Uterus (tissue), 4 donors: ENCODE measurements around the gene SIVA1. TPM values are rescaled to one million over a fixed set of nuclear protein-coding genes. Genes with fewer than 3 reads are reported as not detected.

Experiments used
- DNase-seq, 2 donors: peaks; one replicate each; pipeline ENCODE4 v3.0.0-alpha.2; 2019 to 2020
- H3K27ac ChIP-seq, 2 donors: fragments of 200-600 bp; sonication (generic); 1 replicate in 1 of 2; 2 replicates in 1 of 2; pipeline ENCODE4 v1.5.1; 2016 to 2018
- H3K27me3 ChIP-seq, 2 donors: fragments of 200-600 bp; sonication (generic); one replicate each; pipeline ENCODE4 v1.5.1; 2018 to 2019; ENCODE audit warnings: control low read depth in 1 of 2
- H3K36me3 ChIP-seq, 2 donors: fragments of 200-600 bp; sonication (generic); one replicate each; pipeline ENCODE4 v1.5.1; 2019; ENCODE audit warnings: control low read depth in 1 of 2
- H3K4me1 ChIP-seq, 2 donors: fragments of 200-600 bp; sonication (generic); one replicate each; pipeline ENCODE4 v1.5.1; 2018 to 2019; ENCODE audit warnings: control low read depth in 1 of 2
- H3K4me3 ChIP-seq, 2 donors: fragments of 200-600 bp; sonication (generic); 1 replicate in 1 of 2; 2 replicates in 1 of 2; pipeline ENCODE4 v1.5.1; 2018 to 2019; ENCODE audit warnings: mild to moderate bottlenecking in 1 of 2
- H3K9me3 ChIP-seq, 2 donors: fragments of 200-600 bp; sonication (generic); one replicate each; pipeline ENCODE4 v1.5.1; 2019; ENCODE audit warnings: control low read depth in 1 of 2
- CTCF ChIP-seq, 4 experiments: fragments of 200-600 bp in 2 of 4; fragments of 450-650 bp in 2 of 4; sonication (generic) in 2 of 4; IDR thresholded peaks; one replicate each; pipeline ENCODE4 v1.5.1; 2016 to 2019; ENCODE audit warnings: antibody characterized with exemption in 4 of 4, mild to moderate bottlenecking in 2 of 4, moderate library complexity in 1 of 4
- POLR2A ChIP-seq, 2 donors: fragments of 450-650 bp; IDR thresholded peaks; one replicate each; pipeline ENCODE4 v1.6.1; 2016; ENCODE audit warnings: antibody characterized with exemption in 2 of 2, mild to moderate bottlenecking in 1 of 2, moderate library complexity in 1 of 2
- intact Hi-C: fragments of 100-400 bp; cut with DNase I; formaldehyde crosslinking; loops from one replicate; pipeline ENCODE4 v1.15.1; 2023; ENCODE audit warnings: low total_unique reads
- total RNA-seq, 4 donors: library from RNA; depleted of rRNA in 3 of 4; stranded (reverse); fragments of >200 nt in 3 of 4; gene quantifications; one replicate each; pipeline versions ENCODE4 v1.1.0 to v1.2.4, GENCODE V29; 2014 to 2023
- donor health status: DM: yes; HTN: yes; CAD: no.

The SIVA1 gene
- total RNA-seq, 4 donors from 2014 or later: 79.4 to 366 (median 239) TPM

- H3K9me3 ChIP-seq: no peaks in the 10 kb centered on the region
- no peak for DNase-seq
- no peaks in the 10 kb centered on the region for H3K36me3 ChIP-seq
- no peak overlapping the region for H3K4me3 ChIP-seq
- no peak for TF ChIP-seq POLR2A (IDR thresholded peaks at IDR 0.05)
- no peak for TF ChIP-seq CTCF (IDR thresholded peaks at IDR 0.05)
- intact Hi-C loops: no loop called here
- H3K27me3 ChIP-seq: no peaks in the 10 kb centered on the region
- no peaks in the 10 kb centered on the region for H3K4me1 ChIP-seq
- no peak overlapping the region for H3K27ac ChIP-seq
These were observed 27.6 kb downstream of the SIVA1 start for GRCh38 chr14:104780513-104781030.

- intact Hi-C loops: no loop called here
These were observed 28.5 kb downstream of the SIVA1 start for GRCh38 chr14:104781271-104782077.

GRCh38 chr14:104782086-104782807 is 29.3 kb downstream of the SIVA1 start:
- intact Hi-C loops: no loop called here
- DNase-seq: no peak
- Histone ChIP-seq H3K27me3 (no peaks in the 10 kb centered on the region), H3K4me3 (no peak overlapping the region), H3K27ac (no peak overlapping the region), H3K4me1 (no peaks in the 10 kb centered on the region), H3K9me3 (no peaks in the 10 kb centered on the region), H3K36me3 (no peaks in the 10 kb centered on the region)
- no peak for TF ChIP-seq POLR2A (IDR thresholded peaks at IDR 0.05)
- TF ChIP-seq CTCF (IDR thresholded peaks at IDR 0.05): no peak

More at GRCh38 chr14:104781271-104782077, 28.5 kb downstream of the SIVA1 start:
- H3K9me3 ChIP-seq: no peaks in the 10 kb centered on the region
- H3K36me3 ChIP-seq: no peaks in the 10 kb centered on the region
- H3K4me3 ChIP-seq: no peak overlapping the region
- TF ChIP-seq POLR2A (IDR thresholded peaks at IDR 0.05): no peak
- no peak for TF ChIP-seq CTCF (IDR thresholded peaks at IDR 0.05)
- H3K4me1 ChIP-seq: no peaks in the 10 kb centered on the region
- H3K27ac ChIP-seq: no peak overlapping the region
- no peaks in the 10 kb centered on the region for H3K27me3 ChIP-seq
- DNase-seq: no peak

GRCh38 chr14:104782808-104783139 is 29.8 kb downstream of the SIVA1 start:
- H3K27me3 ChIP-seq: no peaks in the 10 kb centered on the region
- H3K4me3 ChIP-seq: no peak overlapping the region
- no peaks in the 10 kb centered on the region for H3K9me3 ChIP-seq
- no peaks in the 10 kb centered on the region for H3K36me3 ChIP-seq
- H3K27ac ChIP-seq: no peak overlapping the region
- TF ChIP-seq CTCF (IDR thresholded peaks at IDR 0.05) (no peak), POLR2A (IDR thresholded peaks at IDR 0.05) (no peak)
- DNase-seq: no peak
- H3K4me1 ChIP-seq: no peaks in the 10 kb centered on the region
- intact Hi-C loops: no loop called here
